ENCODE results near the gene PLEKHA7. TPM values are rescaled to one million over a fixed set of nuclear protein-coding genes. Genes with fewer than 3 reads are reported as not detected.

The PLEKHA7 gene
- total and polyA plus RNA-seq, 2 of the 13 experiments (the other 11 are each of a cell fraction or from before 2014, with no cell fraction given), result 17.5 to 18.7 TPM

DNA sequence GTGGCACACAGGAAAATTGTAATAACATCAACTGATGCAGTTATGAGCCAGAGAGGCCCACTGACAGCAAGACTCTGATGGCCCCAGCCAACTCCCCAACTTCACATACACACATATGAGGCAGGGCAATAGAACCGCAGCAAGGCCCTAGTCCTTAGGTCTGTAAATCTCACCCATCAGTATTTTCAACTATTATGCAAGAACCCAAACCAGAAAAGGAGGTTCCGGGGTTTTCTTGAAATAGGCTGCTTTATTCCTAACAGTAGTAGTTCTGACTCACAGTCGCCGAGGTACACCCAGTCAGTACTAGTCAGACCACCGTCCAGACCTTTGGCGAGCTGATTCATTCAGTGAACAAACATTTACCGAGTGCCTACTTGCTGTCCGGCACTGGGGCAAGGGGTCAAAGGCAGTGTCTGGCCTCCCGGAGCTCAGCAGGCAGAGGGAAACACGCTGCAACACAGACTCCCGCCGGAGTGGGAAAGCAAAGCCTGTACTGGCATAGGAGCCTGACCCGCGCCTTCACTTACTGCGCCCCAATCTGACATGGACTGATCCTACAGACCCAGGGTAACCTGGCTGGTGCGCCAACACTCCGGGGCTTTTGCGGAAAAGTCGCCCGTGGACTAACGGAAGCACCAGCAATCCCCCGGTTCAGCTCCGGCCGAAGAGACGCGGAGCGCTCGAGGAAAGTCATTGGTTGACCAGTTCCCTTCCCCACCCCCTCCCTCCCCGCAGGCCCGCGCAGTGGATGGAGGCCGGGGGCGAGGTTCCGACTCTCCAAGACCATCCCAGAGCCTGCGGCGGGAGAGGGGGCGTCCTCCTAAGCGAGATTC lies 1.3 kb downstream of the PLEKHA7 start (continued):
- TF ChIP-seq HMGXB4 (CRISPR knock-in tag; IDR thresholded peaks at IDR 0.05; ENCODE audit: borderline replicate concordance in 1 of 2, low read depth in 1 of 2), result no peak; a peak in 3 of 4 replicates
- peak; percentile 38; the same call in 1 of the 2 replicates for TF ChIP-seq SMAD1 (CRISPR knock-in tag; IDR thresholded peaks at IDR 0.05; ENCODE audit: borderline replicate concordance, low read depth)
- TF ChIP-seq SOX5 (CRISPR knock-in tag; IDR thresholded peaks at IDR 0.05; ENCODE audit: borderline replicate concordance), result peak; percentile 41; the same call in 1 of the 2 replicates
- peak; percentile 72 for TF ChIP-seq HOMEZ (CRISPR knock-in tag; IDR thresholded peaks at IDR 0.05; ENCODE audit: low read depth)
- peak; percentile 73 for TF ChIP-seq HNF4A (CRISPR knock-in tag; IDR thresholded peaks at IDR 0.05)
- TF ChIP-seq, protein P1, sequence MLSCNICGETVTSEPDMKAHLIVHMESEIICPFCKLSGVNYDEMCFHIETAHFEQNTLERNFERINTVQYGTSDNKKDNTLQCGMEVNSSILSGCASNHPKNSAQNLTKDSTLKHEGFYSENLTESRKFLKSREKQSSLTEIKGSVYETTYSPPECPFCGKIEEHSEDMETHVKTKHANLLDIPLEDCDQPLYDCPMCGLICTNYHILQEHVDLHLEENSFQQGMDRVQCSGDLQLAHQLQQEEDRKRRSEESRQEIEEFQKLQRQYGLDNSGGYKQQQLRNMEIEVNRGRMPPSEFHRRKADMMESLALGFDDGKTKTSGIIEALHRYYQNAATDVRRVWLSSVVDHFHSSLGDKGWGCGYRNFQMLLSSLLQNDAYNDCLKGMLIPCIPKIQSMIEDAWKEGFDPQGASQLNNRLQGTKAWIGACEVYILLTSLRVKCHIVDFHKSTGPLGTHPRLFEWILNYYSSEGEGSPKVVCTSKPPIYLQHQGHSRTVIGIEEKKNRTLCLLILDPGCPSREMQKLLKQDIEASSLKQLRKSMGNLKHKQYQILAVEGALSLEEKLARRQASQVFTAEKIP (CRISPR knock-in tag; IDR thresholded peaks at IDR 0.05; ENCODE audit: borderline replicate concordance), result no peak
- peak; percentile 26; the same call in 1 of the 2 replicates for TF ChIP-seq ZMYM2 (CRISPR knock-in tag; IDR thresholded peaks at IDR 0.05)
- no peak for TF ChIP-seq HDAC6 (IDR thresholded peaks at IDR 0.05; ENCODE audit: low read depth, low read length)
- TF ChIP-seq, protein P2, sequence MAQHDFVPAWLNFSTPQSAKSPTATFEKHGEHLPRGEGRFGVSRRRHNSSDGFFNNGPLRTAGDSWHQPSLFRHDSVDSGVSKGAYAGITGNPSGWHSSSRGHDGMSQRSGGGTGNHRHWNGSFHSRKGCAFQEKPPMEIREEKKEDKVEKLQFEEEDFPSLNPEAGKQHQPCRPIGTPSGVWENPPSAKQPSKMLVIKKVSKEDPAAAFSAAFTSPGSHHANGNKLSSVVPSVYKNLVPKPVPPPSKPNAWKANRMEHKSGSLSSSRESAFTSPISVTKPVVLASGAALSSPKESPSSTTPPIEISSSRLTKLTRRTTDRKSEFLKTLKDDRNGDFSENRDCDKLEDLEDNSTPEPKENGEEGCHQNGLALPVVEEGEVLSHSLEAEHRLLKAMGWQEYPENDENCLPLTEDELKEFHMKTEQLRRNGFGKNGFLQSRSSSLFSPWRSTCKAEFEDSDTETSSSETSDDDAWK (CRISPR knock-in tag; IDR thresholded peaks at IDR 0.05), result no peak
- peak; percentile 51; the same call in 1 of the 2 replicates for TF ChIP-seq ZNF431 (CRISPR knock-in tag; IDR thresholded peaks at IDR 0.05; ENCODE audit: borderline replicate concordance, low read depth)
- TF ChIP-seq ZNF292 (CRISPR knock-in tag; IDR thresholded peaks at IDR 0.05; ENCODE audit: borderline replicate concordance, low read depth), result peak; percentile 98
- peak; percentile 34; the same call in 1 of the 2 replicates for TF ChIP-seq ZNF350 (CRISPR knock-in tag; IDR thresholded peaks at IDR 0.05; ENCODE audit: borderline replicate concordance, low read depth)
- TF ChIP-seq, protein P3, sequence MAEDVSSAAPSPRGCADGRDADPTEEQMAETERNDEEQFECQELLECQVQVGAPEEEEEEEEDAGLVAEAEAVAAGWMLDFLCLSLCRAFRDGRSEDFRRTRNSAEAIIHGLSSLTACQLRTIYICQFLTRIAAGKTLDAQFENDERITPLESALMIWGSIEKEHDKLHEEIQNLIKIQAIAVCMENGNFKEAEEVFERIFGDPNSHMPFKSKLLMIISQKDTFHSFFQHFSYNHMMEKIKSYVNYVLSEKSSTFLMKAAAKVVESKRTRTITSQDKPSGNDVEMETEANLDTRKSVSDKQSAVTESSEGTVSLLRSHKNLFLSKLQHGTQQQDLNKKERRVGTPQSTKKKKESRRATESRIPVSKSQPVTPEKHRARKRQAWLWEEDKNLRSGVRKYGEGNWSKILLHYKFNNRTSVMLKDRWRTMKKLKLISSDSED (CRISPR knock-in tag; IDR thresholded peaks at IDR 0.05), result no peak
- no peak for TF ChIP-seq PCBP2 (optimal IDR thresholded peaks at IDR 0.05; ENCODE audit: low read depth, low read length, poor library complexity, severe bottlenecking)
- no peak for TF ChIP-seq HHEX (CRISPR knock-in tag; IDR thresholded peaks at IDR 0.05)
- TF ChIP-seq ZSCAN31 (CRISPR knock-in tag; IDR thresholded peaks at IDR 0.05; ENCODE audit: low read depth), result no peak
